OCI-M1 (cell line): ENCODE data around the gene GNPAT.
A peak's percentile ranks its signal among the peaks of the same experiment; 100 is the strongest.

Source experiments
- DNase-seq: peaks from one replicate; lab custom pipeline; 2025; lab: John Stamatoyannopoulos, UW

The GNPAT gene

DNA sequence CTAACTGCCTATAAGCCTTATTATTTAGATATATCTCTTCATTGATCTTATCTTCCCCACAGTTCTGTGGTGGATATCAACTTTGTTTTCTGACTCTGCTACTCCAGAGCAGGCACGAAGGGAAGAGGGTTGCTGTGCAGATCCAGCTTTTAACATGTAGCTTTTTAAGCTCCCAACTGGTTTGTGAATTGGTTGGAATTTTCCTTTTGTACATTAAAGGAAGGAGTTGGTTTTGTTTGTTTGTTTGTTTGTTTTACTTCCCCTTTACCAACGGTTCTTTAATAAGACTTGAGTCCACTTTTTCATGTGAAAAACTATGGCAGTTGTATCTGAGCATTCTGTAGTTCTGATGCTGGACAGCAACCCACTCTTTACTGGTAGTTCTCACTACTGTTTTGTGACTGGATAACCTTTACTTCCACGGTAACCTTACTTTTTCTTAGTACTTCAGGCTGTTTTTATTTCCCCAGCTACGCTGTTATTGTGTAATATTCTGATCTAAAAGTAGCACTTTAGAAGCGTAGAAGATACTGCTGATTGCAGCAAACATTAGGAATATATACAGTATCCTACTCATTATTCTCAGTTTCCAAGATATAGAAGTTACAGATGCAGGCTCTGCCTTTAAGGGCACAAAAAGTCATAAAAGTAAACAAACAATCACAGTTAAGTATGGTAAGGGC, 1.6 kb downstream of the GNPAT start:
- peak; percentile 63 for DNase-seq

DNA sequence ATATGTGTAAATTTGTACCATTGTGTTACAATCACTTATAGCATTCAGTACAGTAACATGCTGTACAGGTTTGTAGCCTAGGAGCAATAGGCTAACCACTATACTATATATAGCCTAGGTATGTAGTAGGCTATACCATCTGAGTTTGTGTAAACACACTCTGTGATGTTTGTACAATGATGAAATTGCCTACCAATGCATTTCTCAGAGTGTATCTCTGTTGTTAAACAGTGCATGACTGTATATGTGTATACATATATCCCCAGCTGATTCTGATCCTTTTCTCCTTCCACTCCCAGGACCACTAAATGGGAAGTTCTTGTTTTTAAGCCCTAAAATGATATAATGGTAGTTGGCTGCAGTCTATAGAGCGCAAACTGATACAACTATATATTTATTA, 7.8 kb downstream of the GNPAT start:
- DNase-seq, result no peak

DNA sequence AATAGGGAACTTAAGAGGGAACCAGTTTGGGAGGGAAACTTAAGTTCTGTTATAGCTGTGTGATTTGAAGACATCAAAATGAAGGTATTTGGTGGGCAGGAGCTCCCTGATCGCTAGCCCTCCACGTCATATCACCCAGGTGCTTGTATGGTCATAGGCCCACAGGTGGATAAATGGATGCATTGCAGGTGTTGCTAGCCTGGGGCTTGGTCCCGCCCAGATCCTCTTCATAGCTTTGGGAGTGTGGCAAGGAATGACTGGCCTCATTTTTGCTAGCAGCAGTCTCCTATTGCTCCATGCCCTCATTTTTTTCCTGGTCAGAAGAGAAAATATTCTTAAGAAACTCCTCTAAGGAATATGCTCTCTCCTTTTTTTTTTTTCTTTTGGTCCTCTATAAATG, 11.3 kb downstream of the GNPAT start:
- DNase-seq, result no peak

DNA sequence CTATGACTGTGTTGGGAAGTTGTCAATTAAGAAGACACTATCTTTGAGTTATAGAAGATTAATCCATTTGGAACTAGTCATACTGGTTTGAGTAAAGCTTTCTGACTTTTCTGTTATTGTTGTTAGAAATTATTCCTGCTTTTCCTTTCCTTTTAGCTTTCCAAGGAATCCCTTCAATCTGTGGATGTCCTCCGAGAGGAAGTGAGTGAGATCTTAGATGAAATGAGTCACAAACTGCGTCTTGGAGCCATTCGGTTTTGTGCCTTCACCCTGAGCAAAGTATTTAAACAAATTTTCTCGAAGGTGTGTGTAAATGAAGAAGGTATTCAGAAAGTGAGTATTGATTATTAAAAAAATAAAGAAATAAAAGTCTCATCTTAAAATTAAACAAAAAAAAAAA, 19.3 kb downstream of the GNPAT start:
- DNase-seq, result no peak

DNA sequence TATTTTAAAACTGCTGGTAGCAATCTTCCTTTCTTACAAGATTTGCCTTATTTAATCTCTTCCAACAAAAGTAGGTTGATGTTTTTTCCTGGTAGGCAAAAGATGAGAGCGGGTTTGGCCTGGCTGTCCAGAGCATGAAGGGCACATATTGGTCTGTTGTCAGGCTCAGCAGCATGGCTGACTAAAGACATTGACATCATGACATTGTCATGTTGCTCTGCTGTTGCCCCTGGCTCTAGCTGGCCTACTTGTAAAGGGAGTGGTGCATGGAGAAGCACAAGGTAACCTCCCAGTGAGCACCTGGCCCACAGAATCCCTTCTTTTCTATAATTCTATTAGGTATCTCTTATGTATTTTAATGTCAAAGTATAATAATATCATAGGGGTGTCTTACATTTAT, 23.6 kb downstream of the GNPAT start:
- DNase-seq, result no peak

DNA sequence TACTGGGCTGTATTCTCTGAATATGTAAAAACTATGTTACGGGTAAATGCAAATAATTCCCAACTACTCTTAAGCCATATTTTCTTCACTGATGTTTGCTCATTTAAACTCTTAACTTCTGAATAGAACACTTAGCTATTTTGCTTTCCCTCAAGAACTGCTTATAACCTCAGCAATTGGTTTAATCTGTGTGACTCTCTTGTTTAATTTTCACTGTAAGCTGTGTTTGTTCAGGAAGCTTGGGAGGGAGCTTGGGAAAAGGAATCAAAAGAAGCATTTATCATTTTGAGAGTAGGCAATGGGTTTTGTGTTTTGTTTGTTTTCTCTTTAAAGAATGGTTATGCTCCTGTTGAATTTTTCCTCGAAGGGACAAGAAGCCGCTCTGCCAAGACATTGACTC, 24.4 kb downstream of the GNPAT start:
- no peak for DNase-seq

DNA sequence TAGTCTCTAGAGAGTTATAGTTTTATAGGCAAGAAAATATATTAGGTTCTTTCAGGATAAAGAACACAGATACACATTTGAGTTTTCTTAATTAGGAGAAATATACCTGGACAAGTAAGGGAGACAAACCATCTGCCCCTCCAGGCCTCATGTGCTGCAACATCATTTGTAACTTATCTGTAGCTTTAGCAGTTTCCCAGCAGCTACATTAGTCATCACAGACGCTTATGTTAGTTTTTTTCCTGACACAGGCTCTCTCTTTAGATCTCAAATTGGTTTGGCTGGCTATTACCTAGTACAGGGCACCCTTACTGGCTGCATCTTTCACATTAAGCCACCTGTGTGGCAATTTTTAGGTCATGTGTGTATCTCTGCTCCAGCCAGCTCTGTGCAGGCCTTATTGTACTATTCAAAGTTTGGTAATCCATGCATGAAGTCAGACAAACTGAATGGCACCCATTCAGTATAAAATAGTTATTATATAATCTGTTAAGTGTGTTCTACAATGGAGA, 25.9 kb downstream of the GNPAT start:
- no peak for DNase-seq

DNA sequence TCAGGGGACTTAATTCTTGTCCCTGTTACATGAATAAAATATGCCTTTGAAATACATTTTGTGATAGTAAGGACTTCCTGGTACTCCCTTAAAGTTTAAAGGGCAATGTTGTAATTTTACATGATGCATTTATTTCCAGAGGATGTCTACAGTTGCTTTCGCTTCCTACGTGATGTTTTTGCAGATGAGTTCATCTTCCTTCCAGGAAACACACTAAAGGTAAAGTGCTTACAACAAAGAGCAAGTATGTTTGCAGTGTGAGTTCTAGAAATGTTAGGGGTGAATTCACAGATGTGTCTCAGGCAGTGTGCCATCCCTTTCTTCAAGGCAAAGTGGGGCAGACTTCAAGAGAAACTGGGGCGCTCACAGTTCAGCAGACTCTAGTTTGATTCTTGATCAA, 31.2 kb downstream of the GNPAT start:
- DNase-seq, result no peak

DNA sequence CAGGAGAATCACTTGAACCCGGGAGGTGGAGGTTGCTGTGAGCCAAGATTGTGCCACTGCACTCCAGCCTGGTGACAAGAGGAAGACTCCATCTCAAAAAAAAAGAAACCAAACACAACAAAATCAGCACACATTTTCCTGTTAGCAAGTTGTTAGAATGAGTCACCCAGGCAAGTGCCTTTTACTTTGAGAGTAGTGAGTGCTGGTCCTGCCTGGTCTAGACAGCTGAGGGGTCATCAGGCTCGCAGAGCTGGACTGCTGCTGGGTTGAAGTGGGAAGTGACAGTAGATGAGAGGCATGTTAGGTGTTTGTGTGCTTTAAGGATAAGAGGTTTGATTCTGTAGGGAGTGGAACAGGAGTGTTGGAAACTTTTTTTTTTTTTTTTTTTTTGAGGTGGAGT, 31.9 kb downstream of the GNPAT start:
- DNase-seq, result no peak

DNA sequence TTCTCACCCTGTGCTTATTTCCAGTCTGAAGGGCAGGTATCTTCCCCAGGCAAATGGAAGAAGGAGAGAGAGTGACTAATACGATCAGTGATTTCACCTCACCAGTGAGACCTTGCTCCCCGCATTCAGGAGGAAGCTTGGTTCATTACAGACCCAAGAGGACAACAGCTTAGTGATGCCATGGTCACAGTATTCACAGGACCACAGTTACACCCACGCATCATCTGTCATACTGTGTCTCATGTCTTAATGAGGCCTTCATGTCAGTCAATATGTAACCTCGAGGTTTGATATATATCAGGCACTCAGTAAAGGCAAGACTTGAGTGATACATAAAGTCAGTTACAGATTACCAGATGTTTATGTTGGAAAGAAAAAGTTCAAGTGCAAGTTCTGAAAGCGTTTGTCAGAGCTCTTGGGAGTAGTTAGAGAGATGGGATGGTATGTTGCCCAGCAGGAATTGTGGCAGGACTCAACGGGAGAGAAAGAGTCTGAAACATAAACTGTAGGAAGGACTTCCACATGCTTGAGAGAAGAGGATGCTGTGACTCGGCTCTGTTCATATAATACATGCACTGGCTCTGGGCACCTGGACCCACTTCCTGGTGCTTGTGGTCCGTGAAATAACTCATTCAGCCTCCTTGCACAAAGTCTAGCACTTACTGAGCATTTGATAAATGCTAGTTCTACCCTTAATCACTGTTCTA, 33.3 kb downstream of the GNPAT start:
- DNase-seq, result no peak

DNA sequence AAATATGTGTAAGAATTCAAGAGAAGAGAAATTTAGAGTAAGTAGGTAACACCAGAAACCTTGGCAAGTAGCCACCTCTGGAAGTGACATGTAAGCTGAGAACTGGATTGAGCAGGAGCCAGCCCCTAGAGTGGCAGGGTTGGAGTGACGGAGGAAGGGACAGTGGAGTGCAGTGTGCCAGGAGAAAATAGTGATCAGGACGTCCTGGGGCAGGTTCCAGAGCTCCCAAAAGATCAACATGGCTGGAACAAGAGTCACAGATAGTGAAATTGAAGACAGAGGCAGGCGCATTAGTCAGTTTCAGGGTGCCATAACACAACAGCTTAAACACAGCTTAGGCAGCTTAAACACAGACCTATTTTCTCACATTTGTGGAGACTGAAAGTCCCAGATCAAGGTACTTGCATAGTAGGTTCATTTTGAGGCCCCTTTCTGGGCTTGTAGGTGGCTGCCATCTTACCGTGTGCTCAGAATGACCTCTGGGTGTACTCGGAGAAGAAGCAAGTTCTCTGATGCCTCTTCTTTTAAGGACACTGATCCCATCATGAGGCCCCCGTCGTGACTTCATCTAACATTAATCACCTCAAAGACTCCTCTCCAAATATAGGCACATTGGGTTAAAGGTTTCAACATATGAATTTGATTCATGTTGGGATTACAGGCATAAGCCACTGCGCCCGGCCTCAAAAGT, 37.2 kb downstream of the GNPAT start:
- no peak for DNase-seq

DNA sequence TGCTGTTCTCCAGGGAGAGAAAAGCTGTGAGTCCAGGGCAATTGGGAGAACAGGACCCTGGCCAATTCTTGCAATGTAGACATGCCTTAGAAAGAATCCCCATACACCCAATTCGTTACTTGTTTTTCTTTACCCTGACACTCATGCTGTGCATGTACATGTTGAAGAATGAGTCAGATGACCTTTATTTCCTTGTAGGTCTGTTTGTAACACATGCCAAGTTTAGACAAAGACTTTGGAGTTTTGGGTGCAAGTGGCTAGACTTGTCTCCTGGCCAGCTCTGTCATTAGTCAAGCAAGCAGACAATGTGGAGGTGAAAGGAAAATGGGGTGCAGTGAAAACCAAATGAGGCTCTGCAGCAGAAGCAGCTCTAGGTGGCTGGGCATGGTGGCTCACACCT, 38.1 kb downstream of the GNPAT start:
- no peak for DNase-seq

DNA sequence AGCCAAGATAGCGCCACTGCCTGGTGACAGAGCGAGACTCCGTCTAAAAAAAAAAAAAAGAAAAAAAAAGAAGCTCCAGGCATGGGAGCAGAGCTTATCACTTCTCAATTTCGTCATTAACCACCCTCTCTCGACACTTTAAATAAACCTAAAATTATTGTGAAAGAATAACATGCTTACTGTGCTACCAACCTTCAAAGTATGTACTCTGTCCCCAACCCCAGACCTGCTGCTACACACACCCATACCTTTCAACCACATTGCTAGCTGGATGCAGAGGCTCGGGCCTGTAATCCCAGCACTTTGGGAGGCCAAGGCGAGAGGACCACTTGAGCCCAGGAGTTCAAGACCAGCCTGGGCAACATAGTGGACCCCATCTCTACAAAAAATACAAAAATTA, 38.7 kb downstream of the GNPAT start:
- DNase-seq, result no peak

DNA sequence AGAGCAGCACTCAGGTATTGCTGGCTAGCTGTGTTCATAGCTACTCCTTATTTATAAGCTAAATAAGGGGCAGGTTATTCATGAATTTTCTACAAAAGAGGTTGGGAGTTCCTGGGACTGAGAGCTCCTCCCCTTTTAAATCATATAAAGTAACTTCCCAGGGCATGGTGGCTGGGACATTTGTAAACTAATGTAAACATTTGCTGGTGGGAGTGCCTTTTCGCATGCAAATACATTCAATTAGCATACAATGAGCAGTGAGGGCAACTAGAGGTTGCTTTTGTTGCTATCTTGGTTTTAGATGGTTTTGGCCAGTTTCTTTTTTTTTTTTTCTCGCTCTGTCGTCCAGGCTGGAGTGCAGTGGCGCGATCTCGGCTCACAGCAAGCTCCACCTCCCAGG, 43.4 kb downstream of the GNPAT start:
- no peak for DNase-seq

DNA sequence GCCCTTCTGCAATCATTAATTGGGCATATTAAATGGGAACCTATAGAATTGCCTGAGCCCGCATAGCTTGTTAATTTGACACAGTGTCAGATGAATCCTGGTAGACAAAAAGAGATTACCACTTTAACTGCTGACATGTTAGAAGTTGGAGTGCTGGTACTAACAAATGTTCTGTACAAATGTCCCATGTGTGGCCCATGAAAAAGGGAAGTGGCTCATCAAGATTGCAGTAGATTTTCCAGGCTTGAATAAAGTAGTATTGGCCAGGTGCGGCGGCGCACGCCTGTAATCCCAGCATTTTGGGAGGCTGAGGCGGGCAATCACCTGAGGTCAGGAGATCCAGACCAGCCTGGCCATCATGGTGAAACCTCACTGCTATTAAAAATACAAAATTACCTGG, 45.6 kb downstream of the GNPAT start:
- DNase-seq, result peak; percentile 10

DNA sequence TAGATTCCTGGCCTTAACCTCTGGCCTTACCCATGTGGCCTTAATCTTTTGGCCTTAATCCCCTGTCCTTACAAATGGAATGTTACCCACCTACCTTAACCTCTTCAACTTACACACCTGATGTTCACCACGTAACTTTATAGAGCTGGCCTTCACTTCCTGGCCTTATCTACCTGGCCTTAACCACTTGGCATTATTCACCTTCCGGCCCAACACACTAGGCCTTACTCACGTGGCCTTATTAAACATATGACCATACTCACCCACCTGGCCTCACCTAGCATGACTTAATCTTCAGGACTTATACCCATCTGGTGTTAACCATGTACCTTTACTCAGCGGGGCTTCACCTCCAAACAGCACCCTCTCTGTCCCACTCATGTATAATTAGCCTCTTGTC, 54.9 kb downstream of the GNPAT start:
- DNase-seq, result no peak

DNA sequence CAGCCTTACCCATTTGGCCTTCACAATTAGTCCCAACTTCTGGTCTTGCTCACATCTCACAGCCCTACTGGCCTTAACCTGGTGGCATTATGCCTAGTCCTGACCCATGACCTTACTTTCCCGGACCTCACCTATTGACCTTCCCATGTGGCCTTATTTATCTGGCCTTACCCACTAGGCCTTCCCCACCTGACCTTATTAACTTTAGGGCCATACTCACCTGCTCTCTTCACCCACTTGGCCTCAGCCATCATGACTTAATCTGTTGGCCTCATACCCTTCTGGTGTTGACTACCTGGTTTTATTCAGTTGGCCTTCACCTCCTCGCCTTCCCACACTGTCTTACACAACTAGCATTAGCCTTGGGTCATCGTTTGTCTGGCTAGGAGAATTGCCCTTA, 61.0 kb downstream of the GNPAT start:
- DNase-seq, result no peak

DNA sequence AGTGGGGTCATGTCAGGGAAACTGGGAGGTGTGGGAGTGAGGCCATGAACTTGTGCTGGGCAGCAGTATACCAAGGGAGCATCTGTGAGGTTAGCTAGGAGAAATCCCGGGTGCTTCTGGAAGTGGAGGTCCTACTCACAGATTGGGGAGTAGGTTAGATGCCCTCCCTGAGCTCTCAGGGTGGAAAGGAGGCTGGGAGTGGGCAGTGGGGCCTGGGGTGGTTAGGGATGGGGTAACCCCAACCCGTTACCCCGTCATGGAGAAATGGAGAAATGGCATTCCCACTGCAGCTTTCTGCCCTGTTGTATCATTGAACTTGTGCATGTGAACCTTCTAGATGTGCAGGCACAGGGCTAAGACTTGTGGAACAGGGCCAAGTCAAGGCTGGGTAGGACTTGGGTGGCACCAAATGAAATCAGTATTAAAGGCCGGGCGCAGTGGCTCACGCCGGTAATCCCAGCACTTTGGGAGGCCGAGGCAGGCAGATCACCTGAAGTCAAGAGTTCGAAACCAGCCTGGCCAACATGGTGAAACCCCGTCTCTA, 69.5 kb downstream of the GNPAT start:
- DNase-seq, result no peak

DNA sequence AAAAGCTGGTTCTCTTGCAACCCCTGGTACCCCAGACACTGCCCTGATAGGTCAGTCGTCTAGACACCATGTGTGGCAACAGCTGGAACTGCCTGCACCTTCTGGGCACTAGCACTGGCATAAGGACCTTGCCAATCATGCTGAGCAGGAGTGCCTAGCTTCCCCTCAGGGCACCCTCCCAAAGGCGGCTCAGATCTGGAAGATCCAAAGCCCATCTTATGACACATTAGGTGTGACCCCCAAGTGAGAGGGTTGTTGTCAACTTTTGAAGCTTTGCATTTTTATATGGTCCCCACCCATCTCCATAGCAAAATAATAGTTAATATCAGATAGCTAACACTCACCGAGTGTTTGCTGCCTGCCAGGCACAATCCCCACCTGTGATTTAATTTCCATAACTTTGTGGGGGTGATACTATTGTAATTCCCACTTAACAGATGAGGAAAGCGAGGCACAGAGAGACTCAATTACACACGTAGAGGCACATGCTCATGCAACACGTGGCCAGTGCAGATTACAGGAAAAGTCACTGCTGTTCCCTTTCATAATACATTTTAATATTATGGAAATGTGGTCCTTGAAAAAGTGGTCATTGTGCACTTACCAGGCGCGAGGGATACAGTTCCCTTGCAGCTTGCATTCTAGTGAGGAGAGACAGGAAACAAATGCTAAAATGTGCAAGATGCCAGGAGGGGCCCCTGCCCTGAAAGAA, 70.9 kb downstream of the GNPAT start:
- no peak for DNase-seq

DNA sequence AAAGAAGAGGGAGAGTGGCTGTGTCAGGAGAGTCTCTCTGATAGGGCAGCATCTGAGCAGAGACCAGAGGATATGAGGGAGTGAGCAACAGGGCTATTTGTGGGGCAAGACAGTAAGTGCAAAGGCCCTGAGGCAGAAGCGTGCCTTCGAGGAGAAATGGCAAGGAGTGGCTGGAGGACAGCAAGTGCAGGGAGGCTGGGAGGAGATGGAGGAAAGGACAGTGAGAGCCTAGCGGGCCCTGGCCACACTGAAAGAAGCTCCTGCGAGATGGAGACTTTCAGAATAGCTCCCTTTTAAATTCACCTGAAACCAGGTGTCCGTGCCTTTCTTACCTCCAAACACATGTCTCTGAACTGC, 71.4 kb downstream of the GNPAT start:
- no peak for DNase-seq

DNA sequence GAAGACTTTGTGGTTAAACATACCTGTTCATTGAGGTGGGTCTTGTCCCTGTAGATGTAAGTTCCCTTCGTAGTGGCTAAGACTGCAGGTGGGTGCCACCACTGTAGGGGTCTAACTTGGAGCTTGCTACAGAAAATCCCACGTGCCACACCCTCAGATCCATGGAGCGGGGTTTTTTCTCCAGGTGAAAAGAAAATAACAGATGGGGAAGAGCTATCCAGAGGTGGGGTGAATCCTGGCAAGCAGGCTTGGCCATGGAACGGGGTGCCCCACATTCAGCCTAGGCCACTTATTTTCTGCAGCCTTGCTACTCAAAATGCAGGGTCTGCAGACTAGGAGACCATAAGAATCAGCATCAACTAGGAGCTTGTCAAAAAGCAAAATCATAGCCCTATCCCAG, 72.6 kb downstream of the GNPAT start:
- DNase-seq, result no peak

DNA sequence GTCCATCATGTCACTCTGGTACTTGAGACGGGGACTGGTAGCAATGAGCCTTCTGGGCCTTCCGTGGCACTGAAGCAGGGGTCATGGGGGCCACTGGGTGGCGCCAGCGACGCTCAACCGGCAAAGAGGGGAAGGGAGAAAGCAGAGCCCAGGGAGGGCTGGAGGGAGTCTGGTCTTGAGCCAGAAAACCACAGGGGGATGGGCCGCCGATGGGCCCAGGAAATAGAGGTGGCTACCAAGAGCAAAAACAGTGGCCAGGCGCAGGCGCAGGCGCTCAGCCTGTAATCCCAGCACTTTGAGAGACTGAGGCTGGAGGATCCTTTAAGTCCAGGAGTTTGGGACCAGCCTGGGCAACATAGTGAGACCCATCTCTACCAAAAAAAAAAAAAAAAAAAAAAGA, 74.9 kb downstream of the GNPAT start:
- DNase-seq, result peak; percentile 76
